Ovary (tissue), 3 donors: ENCODE measurements around the gene ZNF182.

ENCODE experiments used
- CTCF ChIP-seq, 3 donors: fragments of 450-650 bp in 2 of 3; fragments of 200-600 bp in 1 of 3; IDR thresholded peaks; one replicate each; pipeline versions ENCODE4 v1.5.1 to v1.8.0; 2016 to 2022; ENCODE audit warnings: antibody characterized with exemption in 3 of 3, mild to moderate bottlenecking in 1 of 3
- EP300 ChIP-seq: sonication (generic); formaldehyde crosslinking; IDR thresholded peaks from one replicate; pipeline ENCODE4 v1.6.1; 2017; ENCODE audit warnings: antibody characterized with exemption
- POLR2A ChIP-seq: fragments of 450-650 bp; IDR thresholded peaks from one replicate; pipeline ENCODE4 v1.6.1; 2017; ENCODE audit warnings: antibody characterized with exemption, mild to moderate bottlenecking, moderate library complexity
- donor health status: DM: no; HTN: no; CAD: no.

- TF ChIP-seq CTCF (IDR thresholded peaks at IDR 0.05) (no peak), POLR2A (peak; percentile 42), EP300 (no peak)
Measured at GRCh38 chrX:48003758-48004457, at the start of gene ZNF182.
